ENCODE measurements around the gene HPCAL1. TPM values are rescaled to one million over a fixed set of nuclear protein-coding genes. Genes with fewer than 3 reads are reported as not detected.

HPCAL1 gene
- total RNA-seq, 1 donor from 2014 or later, result 401 TPM

DNA sequence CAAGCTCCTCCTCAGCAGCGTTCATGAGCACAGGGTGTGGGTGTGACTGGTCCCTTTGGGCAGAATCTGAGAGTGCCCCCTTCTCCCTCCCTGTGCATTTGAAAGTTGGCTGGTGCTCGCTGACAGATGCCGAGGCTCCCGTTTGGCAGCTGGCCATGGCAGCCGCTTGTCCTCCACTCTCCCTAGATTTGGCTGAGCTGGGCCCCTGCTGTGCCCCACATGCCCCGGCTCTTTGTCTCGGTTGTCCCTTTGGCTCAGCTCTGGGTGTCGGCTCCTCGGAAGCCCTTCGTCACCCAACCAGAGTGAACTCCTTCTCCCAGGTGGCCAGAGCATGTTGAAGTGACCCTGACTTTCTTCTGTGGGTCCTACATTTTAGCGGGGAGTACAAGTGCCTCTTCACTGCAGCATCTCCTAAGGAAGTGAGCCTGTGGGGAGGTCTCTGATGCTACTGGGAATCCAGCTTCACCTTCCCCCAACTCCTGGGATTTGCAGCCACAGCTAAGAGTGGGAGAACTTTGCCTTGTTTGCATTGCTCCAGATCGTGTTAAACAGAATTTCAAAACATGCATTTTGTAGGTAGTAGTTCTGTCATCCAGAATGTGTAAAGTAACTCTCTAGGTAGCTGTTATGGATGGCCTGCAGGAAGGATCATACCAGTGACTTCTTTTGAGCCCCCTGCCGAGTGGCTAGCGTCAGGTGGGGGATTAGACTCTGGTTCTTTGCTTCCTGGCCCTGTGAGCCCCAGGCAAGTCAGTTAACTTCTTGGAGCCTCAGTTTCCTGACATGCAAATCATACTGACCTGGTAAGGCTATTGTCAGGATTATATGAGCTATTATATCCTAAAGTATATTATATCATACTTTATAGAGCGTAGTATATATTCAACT lies 24.2 kb downstream of the HPCAL1 start:
- H3K4me1 ChIP-seq, result no peaks in the 10 kb centered on the region
- H3K27ac ChIP-seq, result no peak overlapping the region
- H3K27me3 ChIP-seq, result no peaks in the 10 kb centered on the region
- DNase-seq (ENCODE audit: low spot score in 2 of 2), result no peak
- TF ChIP-seq, protein P1, sequence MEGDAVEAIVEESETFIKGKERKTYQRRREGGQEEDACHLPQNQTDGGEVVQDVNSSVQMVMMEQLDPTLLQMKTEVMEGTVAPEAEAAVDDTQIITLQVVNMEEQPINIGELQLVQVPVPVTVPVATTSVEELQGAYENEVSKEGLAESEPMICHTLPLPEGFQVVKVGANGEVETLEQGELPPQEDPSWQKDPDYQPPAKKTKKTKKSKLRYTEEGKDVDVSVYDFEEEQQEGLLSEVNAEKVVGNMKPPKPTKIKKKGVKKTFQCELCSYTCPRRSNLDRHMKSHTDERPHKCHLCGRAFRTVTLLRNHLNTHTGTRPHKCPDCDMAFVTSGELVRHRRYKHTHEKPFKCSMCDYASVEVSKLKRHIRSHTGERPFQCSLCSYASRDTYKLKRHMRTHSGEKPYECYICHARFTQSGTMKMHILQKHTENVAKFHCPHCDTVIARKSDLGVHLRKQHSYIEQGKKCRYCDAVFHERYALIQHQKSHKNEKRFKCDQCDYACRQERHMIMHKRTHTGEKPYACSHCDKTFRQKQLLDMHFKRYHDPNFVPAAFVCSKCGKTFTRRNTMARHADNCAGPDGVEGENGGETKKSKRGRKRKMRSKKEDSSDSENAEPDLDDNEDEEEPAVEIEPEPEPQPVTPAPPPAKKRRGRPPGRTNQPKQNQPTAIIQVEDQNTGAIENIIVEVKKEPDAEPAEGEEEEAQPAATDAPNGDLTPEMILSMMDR (IDR thresholded peaks at IDR 0.05), result no peak
- no peaks in the 10 kb centered on the region for H3K9me3 ChIP-seq
- intact Hi-C loops (cut with DNase I), result no loop called here
- H3K36me3 ChIP-seq, result no peaks in the 10 kb centered on the region
- H3K4me3 ChIP-seq, result no peak overlapping the region

DNA sequence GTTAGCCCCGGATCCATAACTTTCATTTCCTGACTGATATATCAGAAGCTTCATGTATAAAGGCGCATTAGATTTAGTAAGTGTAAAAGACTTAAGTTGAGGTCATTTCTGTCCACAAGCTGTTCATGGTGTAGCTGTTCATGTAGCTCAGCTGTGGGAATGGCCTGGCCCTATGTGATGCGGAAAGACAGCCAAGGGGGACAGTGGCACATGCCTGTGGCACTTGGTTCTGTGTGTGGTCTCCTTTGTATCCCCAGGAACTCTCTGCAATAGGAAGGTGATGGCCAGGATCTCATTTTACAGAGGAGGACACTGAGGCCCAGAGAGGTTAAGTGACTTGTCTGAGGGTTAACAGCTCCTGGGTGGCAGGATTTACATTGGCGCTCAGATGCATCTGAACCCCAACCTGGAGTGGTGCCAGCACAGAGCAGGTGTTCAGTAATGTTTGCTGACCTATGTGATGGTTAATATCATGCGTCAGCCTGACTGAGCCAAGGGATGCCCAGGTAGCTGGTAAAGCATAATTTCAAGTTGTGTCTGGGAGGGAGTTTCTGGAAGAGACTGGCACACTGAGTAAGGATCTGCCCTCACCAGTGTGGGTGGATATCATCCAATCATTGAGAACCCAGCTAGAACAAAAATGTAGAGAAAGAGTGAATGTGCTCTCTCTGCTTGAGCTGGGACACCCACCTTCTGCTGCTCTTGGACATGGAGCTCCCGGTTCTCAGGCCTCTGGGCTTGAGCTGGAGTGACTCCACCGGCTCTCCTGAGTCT lies 25.4 kb downstream of the HPCAL1 start:
- H3K4me3 ChIP-seq, result no peak overlapping the region
- intact Hi-C loops (cut with DNase I), result no loop called here
- TF ChIP-seq, protein P1 (IDR thresholded peaks at IDR 0.05), result no peak
- no peak overlapping the region for H3K27ac ChIP-seq
- DNase-seq (ENCODE audit: low spot score in 2 of 2), result no peak
- H3K27me3 ChIP-seq, result no peaks in the 10 kb centered on the region
- H3K36me3 ChIP-seq, result no peaks in the 10 kb centered on the region
- H3K9me3 ChIP-seq, result no peaks in the 10 kb centered on the region
- no peaks in the 10 kb centered on the region for H3K4me1 ChIP-seq

DNA sequence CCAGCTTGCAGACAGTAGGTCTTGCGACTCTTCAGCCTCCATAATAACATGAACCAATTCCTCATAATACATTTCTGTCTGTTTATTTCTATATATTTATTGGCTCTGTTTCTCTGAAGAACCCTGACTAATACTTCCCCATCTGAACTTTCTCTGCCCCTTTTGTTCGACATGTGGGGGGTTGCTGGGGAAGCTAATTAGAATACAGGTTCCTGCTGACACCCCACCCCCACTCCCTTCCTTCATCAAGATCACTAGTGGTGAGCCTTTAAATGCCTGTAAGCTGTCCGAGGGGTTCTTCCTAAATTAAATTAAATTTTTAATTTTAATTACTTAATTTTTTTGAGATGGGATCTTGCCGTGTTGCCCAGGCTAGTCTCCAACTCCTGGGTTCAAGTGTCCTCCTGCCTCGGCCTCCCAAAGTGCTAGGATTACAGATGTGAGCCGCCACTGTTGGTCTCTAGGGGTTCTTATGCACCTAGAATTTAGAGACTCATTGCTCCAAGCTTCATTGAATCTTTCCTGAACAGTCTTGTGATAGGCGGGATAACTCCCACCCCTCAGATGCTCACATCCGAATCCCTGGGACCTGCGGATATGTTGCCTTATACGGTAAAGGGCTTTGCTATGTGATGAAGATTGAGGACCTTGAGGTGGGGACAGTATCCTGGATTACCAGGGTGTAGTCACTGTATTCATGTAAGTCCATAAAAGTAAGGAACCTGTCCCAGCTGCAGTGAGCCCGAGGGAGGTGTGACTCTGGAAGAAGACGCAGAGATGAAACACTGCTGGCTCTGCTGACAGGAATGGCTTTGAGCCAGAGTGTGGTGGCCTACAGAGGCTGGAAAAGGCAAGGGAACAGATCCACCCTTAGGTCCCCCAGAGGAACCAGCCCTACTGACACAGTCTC lies 26.2 kb downstream of the HPCAL1 start:
- Histone ChIP-seq H3K36me3 (no peaks in the 10 kb centered on the region), H3K9me3 (no peaks in the 10 kb centered on the region), H3K27ac (no peak overlapping the region), H3K4me1 (no peaks in the 10 kb centered on the region), H3K4me3 (no peak overlapping the region), H3K27me3 (no peaks in the 10 kb centered on the region)
- intact Hi-C loops (cut with DNase I), result no loop called here
- TF ChIP-seq, protein P1 (IDR thresholded peaks at IDR 0.05), result no peak
- no peak for DNase-seq (ENCODE audit: low spot score in 2 of 2)

DNA sequence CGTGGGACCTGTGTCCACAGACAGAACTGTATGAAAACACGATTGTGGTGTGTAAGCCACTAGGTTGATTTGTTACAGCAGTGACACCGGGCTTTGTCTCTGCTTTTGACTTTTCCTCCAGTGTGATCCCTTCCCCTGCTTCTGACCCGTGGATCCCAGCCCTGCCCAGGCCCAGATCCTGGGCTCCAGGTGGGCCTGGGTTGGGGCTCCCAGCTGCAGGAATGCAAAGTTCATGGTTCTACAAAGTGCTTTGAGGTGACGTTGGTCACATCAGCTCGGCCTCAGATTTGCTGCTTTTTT lies 26.8 kb downstream of the HPCAL1 start:
- Histone ChIP-seq H3K4me3 (no peak overlapping the region), H3K27ac (no peak overlapping the region), H3K36me3 (no peaks in the 10 kb centered on the region), H3K4me1 (no peaks in the 10 kb centered on the region), H3K9me3 (no peaks in the 10 kb centered on the region), H3K27me3 (no peaks in the 10 kb centered on the region)
- no peak for DNase-seq (ENCODE audit: low spot score in 2 of 2)
- TF ChIP-seq, protein P1 (IDR thresholded peaks at IDR 0.05), result no peak
- intact Hi-C loops (cut with DNase I), result no loop called here

DNA sequence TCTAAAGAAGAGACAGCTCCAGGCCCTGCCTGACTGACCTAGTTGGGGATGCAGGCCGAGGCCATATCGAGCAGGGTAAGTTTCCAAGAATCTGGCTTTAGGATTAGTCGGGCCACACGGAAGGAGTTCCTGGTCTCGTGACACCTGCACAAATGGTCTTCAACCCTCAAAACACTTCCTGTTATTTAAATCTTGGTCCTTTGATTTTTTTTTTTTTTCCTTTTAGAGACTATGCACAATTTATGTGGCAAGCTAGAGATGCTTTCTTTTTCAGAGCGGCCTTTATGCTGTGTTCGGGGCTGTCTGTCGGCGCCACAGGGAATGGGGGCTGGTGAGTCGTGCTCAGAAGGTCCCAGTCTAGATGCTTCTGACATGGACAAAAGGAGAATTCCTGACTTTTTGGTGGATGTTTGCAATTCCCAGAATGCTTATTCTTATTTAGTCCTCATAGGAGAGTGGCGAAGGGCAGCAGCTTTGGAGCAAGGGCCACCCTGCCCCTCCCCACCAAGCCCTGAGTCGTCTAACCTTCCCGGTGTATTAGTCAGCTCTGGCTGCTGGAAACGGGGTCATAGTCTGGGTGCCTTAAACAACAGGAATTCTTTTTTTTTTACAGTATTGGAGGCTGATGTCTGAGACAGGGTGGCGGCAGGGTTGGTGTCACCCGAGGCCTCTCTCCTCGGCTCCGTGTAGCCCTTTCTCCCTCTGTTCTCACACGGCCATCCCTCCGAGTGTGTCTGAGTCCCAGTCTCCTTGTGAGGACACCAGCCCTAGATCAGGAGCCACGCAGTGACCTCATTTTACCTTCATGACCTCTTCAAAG lies 27.4 kb downstream of the HPCAL1 start:
- intact Hi-C loops (cut with DNase I), result no loop called here
- Histone ChIP-seq H3K4me1 (no peaks in the 10 kb centered on the region), H3K9me3 (peaks cover 0 to 3% of the 10 kb centered on the region in 2 donors), H3K4me3 (no peak overlapping the region), H3K27me3 (no peaks in the 10 kb centered on the region), H3K27ac (no peak overlapping the region), H3K36me3 (peaks cover 0 to 1% of the 10 kb centered on the region in 2 donors)
- no peak for DNase-seq (ENCODE audit: low spot score in 2 of 2)
- TF ChIP-seq, protein P1 (IDR thresholded peaks at IDR 0.05), result no peak
